IMR-90 (cell line): ENCODE results near the gene CYRIA. TPM values are rescaled to one million over a fixed set of nuclear protein-coding genes. Genes with fewer than 3 reads are reported as not detected.

Experiments used
- ATAC-seq: fragments of 200-7000 bp; cut with Tn5 transposase; 2 replicates; pipeline ENCODE4 v1.9.1; 2020; ENCODE audit warnings: low read depth, mild to moderate bottlenecking, moderate library complexity
- BruUV-seq: library from RNA; stranded (reverse); fragments of 400-500 nt; replicated peaks from 2 replicates; lab custom pipeline; 2021; lab: Mats Ljungman, UMichigan
- CTCF ChIA-PET: fragments of 300-600 bp; formaldehyde crosslinking; extraction: SDS; loops from one replicate; lab custom pipeline; 2021; ENCODE audit warnings: antibody characterized with exemption; lab: Yijun Ruan, JAX
- POLR2A ChIA-PET: fragments of 300-600 bp; sonication (Branson Sonifier 250); formaldehyde crosslinking; loops from one replicate; lab custom pipeline; 2022; ENCODE audit warnings: antibody characterized with exemption; ENCODE audit not compliant: unreplicated experiment; lab: Charles Lee
- DNase-seq: peaks from one replicate; pipeline ENCODE4 v3.0.0; 2013
- H2AFZ ChIP-seq: replicated peaks from 2 replicates; pipeline ENCODE3; 2013; ENCODE audit warnings: low read length, mild to moderate bottlenecking; ENCODE audit not compliant: poor library complexity
- H2AK5ac ChIP-seq: 2 replicates; pipeline ENCODE4 v1.6.1; 2013; ENCODE audit warnings: low read depth, low read length, inconsistent platforms
- H2AK9ac ChIP-seq: replicated peaks from 2 replicates; pipeline ENCODE3; 2013; ENCODE audit warnings: mild to moderate bottlenecking, low read depth, low read length, moderate library complexity; ENCODE audit not compliant: poor library complexity
- H2BK120ac ChIP-seq: 2 replicates; pipeline ENCODE4 v1.6.1; 2013; ENCODE audit warnings: low read depth, low read length, inconsistent platforms
- H2BK15ac ChIP-seq: 3 replicates; pipeline ENCODE4 v1.6.1; 2013; ENCODE audit warnings: low read depth, low read length, inconsistent platforms
- H2BK20ac ChIP-seq: 2 replicates; pipeline ENCODE4 v1.6.1; 2013; ENCODE audit warnings: low read depth, mild to moderate bottlenecking, inconsistent platforms, low read length, moderate library complexity
- H2BK5ac ChIP-seq: 2 replicates; pipeline ENCODE4 v1.6.1; 2013; ENCODE audit warnings: mild to moderate bottlenecking, low read depth, low read length, inconsistent platforms; ENCODE audit not compliant: poor library complexity, severe bottlenecking
- H3K14ac ChIP-seq: replicated peaks from 2 replicates; pipeline ENCODE4 v1.6.1; 2013; ENCODE audit warnings: low read depth, low read length, inconsistent platforms
- H3K18ac ChIP-seq: 2 replicates; pipeline ENCODE4 v1.6.1; 2013; ENCODE audit warnings: low read depth, low read length, control low read depth
- H3K23ac ChIP-seq: 2 replicates; pipeline ENCODE4 v1.6.1; 2013; ENCODE audit warnings: low read depth, low read length, inconsistent platforms
- H3K27ac ChIP-seq: 2 replicates; pipeline ENCODE4 v1.5.1; 2013; ENCODE audit warnings: mild to moderate bottlenecking, control low read depth, low read length; ENCODE audit not compliant: insufficient read depth
- H3K27me3 ChIP-seq: 2 replicates; pipeline ENCODE4 v1.6.1; 2013; ENCODE audit warnings: low read length; ENCODE audit not compliant: control insufficient read depth, insufficient read depth
- H3K36me3 ChIP-seq: 2 replicates; pipeline ENCODE4 v1.6.1; 2013; ENCODE audit warnings: low read length, mixed read lengths; ENCODE audit not compliant: control insufficient read depth, insufficient read depth
- H3K4ac ChIP-seq: 2 replicates; pipeline ENCODE4 v1.6.1; 2013; ENCODE audit warnings: low read depth, low read length, inconsistent platforms
- H3K4me1 ChIP-seq: 2 replicates; pipeline ENCODE4 v1.6.1; 2013; ENCODE audit warnings: low read length, mixed read lengths; ENCODE audit not compliant: control insufficient read depth, insufficient read depth
- H3K4me2 ChIP-seq: 2 replicates; pipeline ENCODE4 v1.6.1; 2013; ENCODE audit warnings: low read depth, mild to moderate bottlenecking, control low read depth, low read length, moderate library complexity
- H3K4me3 ChIP-seq: 2 replicates; pipeline ENCODE4 v1.5.1; 2013; ENCODE audit warnings: low read depth, mild to moderate bottlenecking, control low read depth, low read length, moderate library complexity; ENCODE audit not compliant: insufficient read depth
- H3K56ac ChIP-seq: 2 replicates; pipeline ENCODE4 v1.6.1; 2013; ENCODE audit warnings: low read length, inconsistent platforms; ENCODE audit not compliant: insufficient read depth; ENCODE audit errors: extremely low read depth
- H3K79me1 ChIP-seq, 2 experiments: 2 replicates each; pipeline ENCODE4 v1.6.1; 2013; ENCODE audit warnings: low read length in 2 of 2, inconsistent platforms in 1 of 2, low read depth in 1 of 2
- H3K9ac ChIP-seq: 2 replicates; pipeline ENCODE4 v1.6.1; 2013; ENCODE audit warnings: low read depth, low read length, control low read depth
- H3K9me1 ChIP-seq: 2 replicates; pipeline ENCODE4 v1.6.1; 2013; ENCODE audit warnings: low read length, inconsistent platforms; ENCODE audit not compliant: insufficient read depth
- H3K9me3 ChIP-seq: 2 replicates; pipeline ENCODE4 v1.6.1; 2013; ENCODE audit warnings: low read length; ENCODE audit not compliant: control insufficient read depth, insufficient read depth
- H4K20me1 ChIP-seq: 2 replicates; pipeline ENCODE4 v1.6.1; 2013; ENCODE audit warnings: low read length, inconsistent platforms; ENCODE audit not compliant: insufficient read depth
- H4K5ac ChIP-seq: 2 replicates; pipeline ENCODE4 v1.6.1; 2013; ENCODE audit warnings: mild to moderate bottlenecking, low read depth, low read length, control low read depth
- H4K8ac ChIP-seq, 2 experiments: 2 replicates each; pipeline ENCODE4 v1.6.1; 2013; ENCODE audit warnings: low read depth in 2 of 2, low read length in 2 of 2, control low read depth in 1 of 2, inconsistent platforms in 1 of 2
- H4K91ac ChIP-seq: 2 replicates; pipeline ENCODE4 v1.6.1; 2013; ENCODE audit warnings: low read depth, low read length, inconsistent platforms; ENCODE audit not compliant: insufficient read depth
- BHLHE40 ChIP-seq: fragments of 150-350 bp; IDR thresholded peaks from 2 replicates; pipeline ENCODE4 v1.6.1; 2016; ENCODE audit warnings: mild to moderate bottlenecking, low read depth, low read length
- CEBPB ChIP-seq: IDR thresholded peaks from 2 replicates; pipeline ENCODE4 v1.6.1; 2012; ENCODE audit warnings: low read depth, low read length, improper control_type of control experiment
- CHD1 ChIP-seq: IDR thresholded peaks from 2 replicates; pipeline ENCODE4 v1.6.1; 2012; ENCODE audit warnings: low read depth, low read length, improper control_type of control experiment
- ELK1 ChIP-seq: fragments of 150-350 bp; IDR thresholded peaks from 2 replicates; pipeline ENCODE4 v1.6.1; 2016; ENCODE audit warnings: low read depth, mild to moderate bottlenecking, low read length, moderate library complexity, borderline replicate concordance
- FOS ChIP-seq: fragments of 150-350 bp; IDR thresholded peaks from 2 replicates; pipeline ENCODE4 v1.6.1; 2016; ENCODE audit warnings: low read depth, low read length
- MAFK ChIP-seq: IDR thresholded peaks from 2 replicates; pipeline ENCODE4 v1.6.1; 2012; ENCODE audit warnings: low read depth, low read length, improper control_type of control experiment
- MAZ ChIP-seq: IDR thresholded peaks from 2 replicates; pipeline ENCODE4 v1.6.1; 2012; ENCODE audit warnings: low read depth, mild to moderate bottlenecking, low read length, improper control_type of control experiment, moderate library complexity, borderline replicate concordance
- MXI1 ChIP-seq: IDR thresholded peaks from 2 replicates; pipeline ENCODE4 v1.6.1; 2012; ENCODE audit warnings: low read depth, mild to moderate bottlenecking, low read length, moderate library complexity, borderline replicate concordance
- NFE2L2 ChIP-seq: fragments of 150-350 bp; IDR thresholded peaks from 2 replicates; pipeline ENCODE4 v1.6.1; 2016; ENCODE audit warnings: low read depth, mild to moderate bottlenecking, low read length
- POLR2A ChIP-seq: IDR thresholded peaks from 2 replicates; pipeline ENCODE4 v1.6.1; 2012; ENCODE audit warnings: mild to moderate bottlenecking, low read depth, low read length
- RAD21 ChIP-seq: IDR thresholded peaks from 2 replicates; pipeline ENCODE4 v1.6.1; 2012; ENCODE audit warnings: low read length, improper control_type of control experiment
- RCOR1 ChIP-seq: IDR thresholded peaks from 2 replicates; pipeline ENCODE4 v1.6.1; 2012; ENCODE audit warnings: mild to moderate bottlenecking, low read length, improper control_type of control experiment; ENCODE audit not compliant: insufficient replicate concordance
- RFX5 ChIP-seq: IDR thresholded peaks from 2 replicates; pipeline ENCODE4 v1.8.0; 2012; ENCODE audit warnings: low read depth, mild to moderate bottlenecking, low read length, moderate library complexity
- SMC3 ChIP-seq: fragments of 150-350 bp; IDR thresholded peaks from 2 replicates; pipeline ENCODE4 v1.6.1; 2016; ENCODE audit warnings: low read depth, mild to moderate bottlenecking, antibody characterized with exemption, low read length, moderate library complexity
- WGBS, 2 experiments: methylation state at CpG; one replicate each; pipeline versions ENCODE4 v1.1.5 to v1.1.7; 2013; ENCODE audit warnings: missing lambda C conversion rate in 2 of 2; ENCODE audit not compliant: insufficient read length in 1 of 2; ENCODE audit errors: extremely low coverage in 2 of 2; 5-methylcytosine and 5-hydroxymethylcytosine counted together
- dilution Hi-C: fragments of 300-500 bp; cut with HindIII; formaldehyde crosslinking; loops from one replicate; pipeline ENCODE4 v1.14.3; 2018; ENCODE audit warnings: low sequenced_read_pairs; ENCODE audit not compliant: unreplicated experiment
- in situ Hi-C: fragments of 300-500 bp; cut with MboI; formaldehyde crosslinking; loops from 3 replicates; pipeline ENCODE4 v1.14.3; 2019; ENCODE audit warnings: low sequenced_read_pairs, inconsistent platforms, mixed read lengths
- intact Hi-C: fragments of 100-400 bp; cut with micrococcal nuclease; formaldehyde crosslinking; loops from 2 replicates; pipeline ENCODE4 v1.10.0; 2022
- polyA plus RNA-seq, 3 experiments: library from polyadenylated mRNA; depleted of rRNA; stranded (reverse); fragments of >200 nt; gene quantifications; 2 replicates each; pipeline ENCODE4 v1.2.3, GENCODE V29; 2012; ENCODE audit warnings: low replicate concordance in 1 of 3
- total RNA-seq: library from RNA; depleted of rRNA; stranded (reverse); fragments of >200 nt; gene quantifications from 2 replicates; pipeline ENCODE4 v1.2.3, GENCODE V29; 2012
- TF ChIP-seq, protein P1 (sequence below): conservative IDR thresholded peaks from 2 replicates; pipeline ENCODE4 v1.5.1; 2012; ENCODE audit warnings: mild to moderate bottlenecking, low read depth, low read length, improper control_type of control experiment
- TF ChIP-seq, protein P2 (sequence below): fragments of 150-350 bp; IDR thresholded peaks from 2 replicates; pipeline ENCODE4 v1.6.1; 2017; ENCODE audit warnings: mild to moderate bottlenecking, antibody characterized with exemption, low read length, low read depth

Gene CYRIA
- total and polyA plus RNA-seq, 2 of the 4 experiments (the other 2 are of a cell fraction), result 1.7 to 3.8 TPM

DNA sequence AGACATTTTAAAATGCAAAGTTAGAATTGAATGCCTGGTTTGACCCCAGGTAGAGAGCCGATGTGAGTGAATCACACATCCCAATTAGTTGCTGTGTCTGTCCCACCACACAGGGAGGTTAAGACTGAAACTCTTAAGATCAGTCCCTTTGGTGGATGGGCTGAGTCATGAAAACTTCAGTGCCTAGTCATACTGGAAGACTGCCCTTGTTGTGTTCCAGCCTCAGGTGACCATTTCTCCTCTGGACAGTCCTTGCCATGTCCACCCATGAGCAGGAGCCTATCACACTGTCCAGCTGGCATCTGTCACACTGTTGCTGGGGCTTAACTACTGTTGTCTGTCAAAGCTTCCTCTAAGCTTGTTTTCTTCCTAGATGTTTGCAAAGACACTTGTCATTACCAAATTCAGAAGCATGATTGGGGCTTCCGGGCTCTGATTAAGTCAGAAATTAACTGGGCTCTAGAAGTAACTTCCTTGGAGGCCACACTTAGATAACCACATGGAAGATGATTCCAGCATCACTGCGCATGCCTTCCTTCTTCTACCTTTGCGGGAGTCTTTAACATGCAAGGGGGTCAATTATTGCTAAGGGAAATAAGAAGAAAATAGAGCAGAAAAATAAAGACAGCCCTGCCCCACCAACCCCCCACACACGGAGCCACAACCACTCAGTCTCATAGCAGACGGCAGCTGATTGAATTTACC, 21.3 kb downstream of the CYRIA start:
- H3K18ac ChIP-seq, result no peak overlapping the region
- no peak overlapping the region for H3K14ac ChIP-seq
- no CpG with 5 or more reads among the region's 6 CpGs for WGBS, 2 experiments
- no peak overlapping the region for H2AFZ ChIP-seq
- POLR2A ChIA-PET, result no interaction called here
- no peak overlapping the region for H2BK5ac ChIP-seq
- H3K56ac ChIP-seq, result no peak overlapping the region
- H3K36me3 ChIP-seq, result 0 out of 2 replicates have a peak, but pooled peaks cover 1% of the 10 kb centered on the region
- no peak overlapping the region for H3K4me2 ChIP-seq
- no peak overlapping the region for H3K27ac ChIP-seq
- H3K27me3 ChIP-seq, result no peaks in the 10 kb centered on the region
- H2BK15ac ChIP-seq, result no peak overlapping the region
- no peak overlapping the region for H3K4ac ChIP-seq
- H2BK120ac ChIP-seq, result no peak overlapping the region
- ATAC-seq (no peak; the same call in 1 of the 2 replicates), DNase-seq (peak; percentile 33)
- dilution Hi-C loops (no loop called here), intact Hi-C loops (no loop called here), in situ Hi-C loops (no loop called here)
- peaks cover 4% of the 10 kb centered on the region; the same call in 1 of the 2 replicates for H3K9me1 ChIP-seq
- H3K79me1 ChIP-seq, result 0 out of 4 replicates have a peak, but pooled peaks cover 0 to 2% of the 10 kb centered on the region in 2 experiments
- no peak overlapping the region for H4K8ac ChIP-seq
- no peak for TF ChIP-seq CEBPB
- TF ChIP-seq, protein P1, sequence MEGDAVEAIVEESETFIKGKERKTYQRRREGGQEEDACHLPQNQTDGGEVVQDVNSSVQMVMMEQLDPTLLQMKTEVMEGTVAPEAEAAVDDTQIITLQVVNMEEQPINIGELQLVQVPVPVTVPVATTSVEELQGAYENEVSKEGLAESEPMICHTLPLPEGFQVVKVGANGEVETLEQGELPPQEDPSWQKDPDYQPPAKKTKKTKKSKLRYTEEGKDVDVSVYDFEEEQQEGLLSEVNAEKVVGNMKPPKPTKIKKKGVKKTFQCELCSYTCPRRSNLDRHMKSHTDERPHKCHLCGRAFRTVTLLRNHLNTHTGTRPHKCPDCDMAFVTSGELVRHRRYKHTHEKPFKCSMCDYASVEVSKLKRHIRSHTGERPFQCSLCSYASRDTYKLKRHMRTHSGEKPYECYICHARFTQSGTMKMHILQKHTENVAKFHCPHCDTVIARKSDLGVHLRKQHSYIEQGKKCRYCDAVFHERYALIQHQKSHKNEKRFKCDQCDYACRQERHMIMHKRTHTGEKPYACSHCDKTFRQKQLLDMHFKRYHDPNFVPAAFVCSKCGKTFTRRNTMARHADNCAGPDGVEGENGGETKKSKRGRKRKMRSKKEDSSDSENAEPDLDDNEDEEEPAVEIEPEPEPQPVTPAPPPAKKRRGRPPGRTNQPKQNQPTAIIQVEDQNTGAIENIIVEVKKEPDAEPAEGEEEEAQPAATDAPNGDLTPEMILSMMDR, result no peak
- no peak for TF ChIP-seq FOS
- TF ChIP-seq NFE2L2, result no peak
- TF ChIP-seq CHD1, result no peak
- no peak for TF ChIP-seq SMC3
- TF ChIP-seq, protein P2, sequence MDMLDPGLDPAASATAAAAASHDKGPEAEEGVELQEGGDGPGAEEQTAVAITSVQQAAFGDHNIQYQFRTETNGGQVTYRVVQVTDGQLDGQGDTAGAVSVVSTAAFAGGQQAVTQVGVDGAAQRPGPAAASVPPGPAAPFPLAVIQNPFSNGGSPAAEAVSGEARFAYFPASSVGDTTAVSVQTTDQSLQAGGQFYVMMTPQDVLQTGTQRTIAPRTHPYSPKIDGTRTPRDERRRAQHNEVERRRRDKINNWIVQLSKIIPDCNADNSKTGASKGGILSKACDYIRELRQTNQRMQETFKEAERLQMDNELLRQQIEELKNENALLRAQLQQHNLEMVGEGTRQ, result no peak
- no peak for TF ChIP-seq MAZ
- TF ChIP-seq RFX5, result no peak
- no peak for TF ChIP-seq ELK1
- no peak for TF ChIP-seq BHLHE40
- no peak for TF ChIP-seq POLR2A
- TF ChIP-seq MXI1, result no peak
- TF ChIP-seq RAD21, result no peak
- no peak for TF ChIP-seq RCOR1
- no peak for TF ChIP-seq MAFK
- H3K9me3 ChIP-seq, result no peaks in the 10 kb centered on the region
- no peak overlapping the region for H2AK9ac ChIP-seq
- H3K9ac ChIP-seq, result no peak overlapping the region
- peaks cover 5% of the 10 kb centered on the region; the same call in 1 of the 2 replicates for H3K4me1 ChIP-seq
- H4K91ac ChIP-seq, result no peak overlapping the region
- H3K4me3 ChIP-seq, result no peak overlapping the region
- BruUV-seq, result no TSS peak
- H4K5ac ChIP-seq, result no peak overlapping the region
- H2BK20ac ChIP-seq, result no peak overlapping the region
- H3K23ac ChIP-seq, result no peak overlapping the region
- CTCF ChIA-PET, result no interaction called here
- H4K20me1 ChIP-seq, result no peaks in the 10 kb centered on the region
- no peak overlapping the region for H2AK5ac ChIP-seq
